Aorta (tissue), 5 donors: ENCODE data around the gene NEK6. TPM values are rescaled to one million over a fixed set of nuclear protein-coding genes. Genes with fewer than 3 reads are reported as not detected.

Experiments used
- ATAC-seq: fragments of 200-7000 bp; cut with Tn5 transposase; one replicate; pipeline ENCODE4 v1.9.1; 2022; ENCODE audit warnings: moderate library complexity; ENCODE audit not compliant: low FRiP score
- DNase-seq, 2 donors: peaks; one replicate each; pipeline ENCODE4 v3.0.0-alpha.2; 2020
- H3K27ac ChIP-seq, 2 donors: one replicate each; pipeline ENCODE4 v1.5.1; 2013; ENCODE audit warnings: low read length in 2 of 2, mild to moderate bottlenecking in 2 of 2, moderate library complexity in 2 of 2, control low read depth in 1 of 2, inconsistent platforms in 1 of 2, low read depth in 1 of 2
- H3K27me3 ChIP-seq, 2 donors: one replicate each; pipeline ENCODE4 v1.6.1; 2013; ENCODE audit warnings: control low read depth in 1 of 2, low read length in 1 of 2, mild to moderate bottlenecking in 1 of 2, moderate library complexity in 1 of 2; ENCODE audit not compliant: insufficient read depth in 2 of 2, control insufficient read depth in 1 of 2
- H3K36me3 ChIP-seq, 2 donors: one replicate each; pipeline ENCODE4 v1.6.1; 2013; ENCODE audit warnings: control low read depth in 1 of 2, low read length in 1 of 2, mild to moderate bottlenecking in 1 of 2; ENCODE audit not compliant: insufficient read depth in 2 of 2, control insufficient read depth in 1 of 2
- H3K4me1 ChIP-seq, 2 donors: one replicate each; pipeline ENCODE4 v1.6.1; 2013; ENCODE audit warnings: low read length in 2 of 2, control low read depth in 1 of 2, mild to moderate bottlenecking in 1 of 2, moderate library complexity in 1 of 2; ENCODE audit not compliant: insufficient read depth in 2 of 2, control insufficient read depth in 1 of 2
- H3K4me3 ChIP-seq, 2 donors: one replicate each; pipeline ENCODE4 v1.5.1; 2013; ENCODE audit warnings: low read length in 2 of 2, control low read depth in 1 of 2, mild to moderate bottlenecking in 1 of 2
- H3K9me3 ChIP-seq: one replicate; pipeline ENCODE4 v1.6.1; 2013; ENCODE audit warnings: mild to moderate bottlenecking, low read length; ENCODE audit not compliant: control insufficient read depth
- WGBS, 2 donors: extraction: QIAGEN DNeasy Blood & Tissue Kit; methylation state at CpG; one replicate each; pipeline ENCODE4 v1.1.7; 2013; 5-methylcytosine and 5-hydroxymethylcytosine counted together
- intact Hi-C, 2 donors: fragments of 100-400 bp; cut with DNase I; formaldehyde crosslinking; loops; one replicate each; pipeline versions ENCODE4 v1.14.2 to v1.15.0; 2022
- polyA plus RNA-seq, 2 donors: library from polyadenylated mRNA; stranded (reverse); fragments of 200-250 nt; gene quantifications; one replicate each; pipeline ENCODE4 v1.2.3, GENCODE V29; 2013
- total RNA-seq, 2 donors: library from RNA; stranded (reverse); fragmentation: NEBNext Ultra II Directional; extraction: Animal tissue kit (Norgen Biotek cat#: 25700); gene quantifications; one replicate each; pipeline ENCODE4 v1.2.1, GENCODE V29; 2021
- donor health status: healthy with polysubstance abuse.
- donor health status: Bipolar disorder and iron deficiency.
- donor health status: DM: no; HTN: no; CAD: no.
- donor health status: DM: no; HTN: no; CAD: no.
- donor health status: DM: yes; HTN: yes; CAD: no.

The NEK6 gene
- total and polyA plus RNA-seq, 4 donors = 8.2 to 72.8 (median 37.0) TPM

- DNase-seq = no peak
- no peaks in the 10 kb centered on the region for H3K27me3 ChIP-seq
- H3K27ac ChIP-seq = no peak overlapping the region
- no peaks in the 10 kb centered on the region for H3K36me3 ChIP-seq
- H3K9me3 ChIP-seq = no peaks in the 10 kb centered on the region
- no peak overlapping the region for H3K4me3 ChIP-seq
- ATAC-seq = no peak
- WGBS, 2 donors = 85 to 87% methylated on average over 12 of the region's 12 CpGs
- intact Hi-C loops = no loop called here
- H3K4me1 ChIP-seq = peaks cover 0 to 3% of the 10 kb centered on the region in 2 donors
Measured at GRCh38 chr9:124292696-124293593, 35.2 kb downstream of the NEK6 start.

GRCh38 chr9:124293718-124294506, 36.2 kb downstream of the NEK6 start:
- DNase-seq (no peak), ATAC-seq (no peak)
- H3K4me3 ChIP-seq = no peak overlapping the region
- H3K36me3 ChIP-seq = no peaks in the 10 kb centered on the region
- WGBS, 2 donors = 79 to 82% methylated on average over 17 of the region's 17 CpGs
- H3K4me1 ChIP-seq = peaks cover 0 to 3% of the 10 kb centered on the region in 2 donors
- H3K9me3 ChIP-seq = no peaks in the 10 kb centered on the region
- intact Hi-C loops = no loop called here
- H3K27ac ChIP-seq = no peak overlapping the region
- H3K27me3 ChIP-seq = no peaks in the 10 kb centered on the region

GRCh38 chr9:124295159-124295794, 37.5 kb downstream of the NEK6 start:
- DNase-seq = no peak
- no peaks in the 10 kb centered on the region for H3K9me3 ChIP-seq
- ATAC-seq = no peak
- intact Hi-C loops = no loop called here
- H3K4me3 ChIP-seq = no peak overlapping the region
- H3K36me3 ChIP-seq = no peaks in the 10 kb centered on the region
- no peaks in the 10 kb centered on the region for H3K27me3 ChIP-seq
- WGBS, 2 donors = 81 to 82% methylated on average over 18 of the region's 18 CpGs
- H3K4me1 ChIP-seq = peaks cover 0 to 3% of the 10 kb centered on the region in 2 donors
- no peak overlapping the region for H3K27ac ChIP-seq

- Histone ChIP-seq H3K27ac (no peak overlapping the region), H3K27me3 (no peaks in the 10 kb centered on the region), H3K4me1 (peaks cover 0 to 3% of the 10 kb centered on the region in 2 donors), H3K9me3 (no peaks in the 10 kb centered on the region), H3K36me3 (no peaks in the 10 kb centered on the region), H3K4me3 (no peak overlapping the region)
- WGBS, 2 donors = 4 to 12% methylated on average over 8 of the region's 8 CpGs
- DNase-seq = no peak
- ATAC-seq = no peak
- intact Hi-C loops = no loop called here
Measured at GRCh38 chr9:124296094-124296493, 38.3 kb downstream of the NEK6 start.

- no peak overlapping the region for H3K4me3 ChIP-seq
- intact Hi-C loops = no loop called here
- H3K36me3 ChIP-seq = no peaks in the 10 kb centered on the region
- 64 to 66% methylated on average over 14 of the region's 14 CpGs for WGBS, 2 donors
- H3K9me3 ChIP-seq = no peaks in the 10 kb centered on the region
- no peaks in the 10 kb centered on the region for H3K27me3 ChIP-seq
- peaks cover 0 to 3% of the 10 kb centered on the region in 2 donors for H3K4me1 ChIP-seq
- no peak overlapping the region for H3K27ac ChIP-seq
- DNase-seq = no peak
- no peak for ATAC-seq
Measured at GRCh38 chr9:124296796-124297550, 39.2 kb downstream of the NEK6 start.

GRCh38 chr9:124297551-124297901, 39.8 kb downstream of the NEK6 start:
- Histone ChIP-seq H3K4me3 (no peak overlapping the region), H3K4me1 (peaks cover 0 to 3% of the 10 kb centered on the region in 2 donors), H3K36me3 (peaks cover 0 to 2% of the 10 kb centered on the region in 2 donors), H3K27ac (no peak overlapping the region), H3K9me3 (no peaks in the 10 kb centered on the region), H3K27me3 (no peaks in the 10 kb centered on the region)
- DNase-seq = peak; percentile 79 to 90
- peak; percentile 12 for ATAC-seq
- 3 to 6% methylated on average over 9 of the region's 9 CpGs for WGBS, 2 donors
- intact Hi-C loops = no loop called here

- H3K4me3 ChIP-seq = no peak overlapping the region
- DNase-seq (no peak), ATAC-seq (no peak)
- no peaks in the 10 kb centered on the region for H3K9me3 ChIP-seq
- peaks cover 0 to 3% of the 10 kb centered on the region in 2 donors for H3K4me1 ChIP-seq
- H3K27me3 ChIP-seq = no peaks in the 10 kb centered on the region
- WGBS, 2 donors = 83 to 86% methylated on average over 14 of the region's 14 CpGs
- no peak overlapping the region for H3K27ac ChIP-seq
- peaks cover 0 to 2% of the 10 kb centered on the region in 2 donors for H3K36me3 ChIP-seq
- intact Hi-C loops = no loop called here
Measured at GRCh38 chr9:124297915-124298645, 40.3 kb downstream of the NEK6 start.
